WTC11 (cell line): Measurements from ENCODE around the gene TDRD1. TPM values are rescaled to one million over a fixed set of nuclear protein-coding genes. Genes with fewer than 3 reads are reported as not detected.

Experiments
- ATAC-seq: fragments of 200-7000 bp; cut with Tn5 transposase; 2 replicates; pipeline ENCODE4 v1.10.0; 2021; ENCODE audit warnings: mild to moderate bottlenecking, moderate library complexity
- CTCF ChIA-PET: fragments of 300-600 bp; sonication (Branson Sonifier 250); formaldehyde crosslinking; loops from one replicate; lab custom pipeline; 2021; ENCODE audit warnings: antibody characterized with exemption; lab: Charles Lee
- POLR2A ChIA-PET: fragments of 350-600 bp; sonication (Branson Sonifier 250); formaldehyde crosslinking; loops from one replicate; lab custom pipeline; 2021; ENCODE audit warnings: antibody characterized with exemption; lab: Charles Lee
- DNase-seq: peaks from one replicate; pipeline ENCODE4 v3.0.0; 2021; ENCODE audit warnings: low spot score
- H3K27ac Mint-ChIP-seq: 2 replicates; pipeline ENCODE4 v1.8.0; 2021; ENCODE audit warnings: mixed read lengths
- H3K27me3 Mint-ChIP-seq: 2 replicates; pipeline ENCODE4 v1.8.0; 2021; ENCODE audit warnings: low read depth, mild to moderate bottlenecking, moderate library complexity, mixed read lengths
- H3K36me3 Mint-ChIP-seq: 2 replicates; pipeline ENCODE4 v1.8.0; 2021; ENCODE audit warnings: mixed read lengths
- H3K4me1 Mint-ChIP-seq: 2 replicates; pipeline ENCODE4 v1.8.0; 2022; ENCODE audit warnings: mixed read lengths
- H3K4me3 Mint-ChIP-seq: 2 replicates; pipeline ENCODE4 v1.8.0; 2021; ENCODE audit warnings: mild to moderate bottlenecking, moderate library complexity, mixed read lengths
- H3K9me3 Mint-ChIP-seq: 2 replicates; pipeline ENCODE4 v1.8.0; 2021; ENCODE audit warnings: mixed read lengths
- ETV6 ChIP-seq: sonication (generic); formaldehyde crosslinking; IDR thresholded peaks from 2 replicates; pipeline ENCODE4 v1.8.1; 2022; ENCODE audit warnings: mild to moderate bottlenecking, missing genetic modification reagents
- MXD4 ChIP-seq: fragments of 250-450 bp; sonication (Bioruptor Pico); IDR thresholded peaks from 2 replicates; pipeline ENCODE4 v1.8.0; 2021; ENCODE audit warnings: mild to moderate bottlenecking, moderate library complexity, borderline replicate concordance
- NFYB ChIP-seq: sonication (generic); formaldehyde crosslinking; conservative IDR thresholded peaks from 2 replicates; pipeline ENCODE4 v1.8.0; 2022; ENCODE audit warnings: low read depth, missing genetic modification reagents
- ZNF219 ChIP-seq: sonication (generic); formaldehyde crosslinking; IDR thresholded peaks from 2 replicates; pipeline ENCODE4 v1.8.0; 2023; ENCODE audit warnings: missing genetic modification reagents, mild to moderate bottlenecking, borderline replicate concordance
- ZNF263 ChIP-seq: sonication (generic); formaldehyde crosslinking; IDR thresholded peaks from 2 replicates; pipeline ENCODE4 v1.8.1; 2022; ENCODE audit warnings: low read depth, mild to moderate bottlenecking, moderate library complexity, missing genetic modification reagents
- ZNF396 ChIP-seq: fragments of 250-450 bp; sonication (Bioruptor Pico); IDR thresholded peaks from 2 replicates; pipeline ENCODE4 v1.8.0; 2021; ENCODE audit warnings: mild to moderate bottlenecking, moderate library complexity, borderline replicate concordance
- ZNF671 ChIP-seq: fragments of 250-450 bp; sonication (Bioruptor Pico); IDR thresholded peaks from 2 replicates; pipeline ENCODE4 v1.8.0; 2021; ENCODE audit warnings: mild to moderate bottlenecking
- total RNA-seq: library from RNA; stranded (reverse); gene quantifications from 3 replicates; pipeline ENCODE4 v1.2.3, GENCODE V29; 2021
- TF ChIP-seq, protein P1 (sequence below): sonication (generic); formaldehyde crosslinking; IDR thresholded peaks from 2 replicates; pipeline ENCODE4 v1.8.0; 2023; ENCODE audit warnings: mild to moderate bottlenecking, missing genetic modification reagents

Gene TDRD1
- total RNA-seq, 1 experiment from 2014 or later: 0.70 TPM

DNA sequence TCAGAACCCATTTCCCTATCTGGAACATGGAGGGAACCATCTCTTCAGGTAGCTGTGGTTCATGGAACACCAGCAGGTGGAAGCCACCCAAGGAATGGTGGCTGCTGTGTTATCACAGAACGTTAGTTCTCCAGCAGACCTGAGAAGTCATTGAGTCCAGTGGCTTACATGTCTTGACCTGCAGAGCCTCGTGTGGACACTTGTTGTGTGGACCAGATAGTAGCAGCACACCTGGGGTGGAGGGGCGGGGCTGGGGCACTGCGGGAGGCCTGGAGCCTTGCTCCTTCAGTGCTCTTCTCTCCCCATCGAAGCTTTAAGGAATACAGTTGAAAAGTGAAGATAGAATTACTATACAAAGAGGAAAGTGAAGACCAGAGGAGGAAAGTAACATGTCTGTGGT lies 102.3 kb downstream of the TDRD1 start:
- Mint-ChIP-seq H3K4me1 (no peaks in the 10 kb centered on the region), H3K27me3 (no peaks in the 10 kb centered on the region), H3K9me3 (no peaks in the 10 kb centered on the region), H3K27ac (no peak overlapping the region), H3K4me3 (no peak overlapping the region), H3K36me3 (no peaks in the 10 kb centered on the region)
- no peak for TF ChIP-seq ZNF396 (CRISPR knock-in tag)
- no peak for TF ChIP-seq ETV6 (CRISPR knock-in tag)
- no peak for TF ChIP-seq ZNF263 (CRISPR knock-in tag)
- TF ChIP-seq MXD4: no peak
- TF ChIP-seq, protein P1, sequence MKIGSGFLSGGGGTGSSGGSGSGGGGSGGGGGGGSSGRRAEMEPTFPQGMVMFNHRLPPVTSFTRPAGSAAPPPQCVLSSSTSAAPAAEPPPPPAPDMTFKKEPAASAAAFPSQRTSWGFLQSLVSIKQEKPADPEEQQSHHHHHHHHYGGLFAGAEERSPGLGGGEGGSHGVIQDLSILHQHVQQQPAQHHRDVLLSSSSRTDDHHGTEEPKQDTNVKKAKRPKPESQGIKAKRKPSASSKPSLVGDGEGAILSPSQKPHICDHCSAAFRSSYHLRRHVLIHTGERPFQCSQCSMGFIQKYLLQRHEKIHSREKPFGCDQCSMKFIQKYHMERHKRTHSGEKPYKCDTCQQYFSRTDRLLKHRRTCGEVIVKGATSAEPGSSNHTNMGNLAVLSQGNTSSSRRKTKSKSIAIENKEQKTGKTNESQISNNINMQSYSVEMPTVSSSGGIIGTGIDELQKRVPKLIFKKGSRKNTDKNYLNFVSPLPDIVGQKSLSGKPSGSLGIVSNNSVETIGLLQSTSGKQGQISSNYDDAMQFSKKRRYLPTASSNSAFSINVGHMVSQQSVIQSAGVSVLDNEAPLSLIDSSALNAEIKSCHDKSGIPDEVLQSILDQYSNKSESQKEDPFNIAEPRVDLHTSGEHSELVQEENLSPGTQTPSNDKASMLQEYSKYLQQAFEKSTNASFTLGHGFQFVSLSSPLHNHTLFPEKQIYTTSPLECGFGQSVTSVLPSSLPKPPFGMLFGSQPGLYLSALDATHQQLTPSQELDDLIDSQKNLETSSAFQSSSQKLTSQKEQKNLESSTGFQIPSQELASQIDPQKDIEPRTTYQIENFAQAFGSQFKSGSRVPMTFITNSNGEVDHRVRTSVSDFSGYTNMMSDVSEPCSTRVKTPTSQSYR (CRISPR knock-in tag): no peak
- no peak for TF ChIP-seq ZNF671 (CRISPR knock-in tag)
- no peak for TF ChIP-seq NFYB (CRISPR knock-in tag)
- no peak for TF ChIP-seq ZNF219
- POLR2A ChIA-PET: no interaction called here
- CTCF ChIA-PET: interaction anchor here (1.4 to 1.8 kb wide), 2 partner anchors 23 to 177 kb away, joined by 5 to 9 read pairs; no protein-coding TSS in a partner anchor
- DNase-seq: no peak
- no peak for ATAC-seq

Other genes starting within 250 kb of the TDRD1 start
- gene ADRB1, start 135.5 kb upstream of the TDRD1 start, total RNA-seq: 0.27 to 0.35 TPM (median 0.30 TPM) in 3 replicates
- 23.3 to 32.7 TPM (median 24.5 TPM) in 3 replicates for gene CCDC186, start 5.2 kb upstream of the TDRD1 start, total RNA-seq
- 2.1 to 3.1 TPM (median 2.7 TPM) in 3 replicates for gene VWA2, start 59.9 kb downstream of the TDRD1 start, total RNA-seq
- 3.6 to 5.0 TPM (median 4.5 TPM) in 3 replicates for gene AFAP1L2, start 225.1 kb downstream of the TDRD1 start, total RNA-seq